SU-DHL-6 (cell line): ENCODE measurements around the gene NOP56.

Experiments
- H2AFZ ChIP-seq: fragments of 200-600 bp; sonication (generic); 2 replicates; pipeline ENCODE4 v1.6.1; 2014; ENCODE audit warnings: low read depth, mild to moderate bottlenecking, moderate library complexity, mixed read lengths, antibody characterized with exemption, low read length; ENCODE audit not compliant: severe bottlenecking
- H3F3A ChIP-seq: fragments of 200-600 bp; shearing (Covaris generic); 2 replicates; pipeline ENCODE4 v1.6.0; 2016; ENCODE audit warnings: antibody characterized with exemption, mild to moderate bottlenecking; ENCODE audit not compliant: insufficient read depth
- H3K27ac ChIP-seq: fragments of 200-600 bp; sonication (generic); 2 replicates; pipeline ENCODE4 v1.5.1; 2016; ENCODE audit warnings: low read depth, mild to moderate bottlenecking, low read length, moderate library complexity, mixed read lengths
- H3K27me3 ChIP-seq: fragments of 200-600 bp; sonication (generic), shearing (Covaris generic); 2 replicates; pipeline ENCODE4 v1.6.0; 2014; ENCODE audit warnings: mild to moderate bottlenecking, low read length
- H3K36me3 ChIP-seq: fragments of 200-600 bp; sonication (generic); 2 replicates; pipeline ENCODE4 v1.6.1; 2014; ENCODE audit warnings: mild to moderate bottlenecking, low read length, mixed read lengths
- H3K4me2 ChIP-seq: fragments of 300-600, 200-600 bp; shearing (Covaris generic), sonication (generic); 2 replicates; pipeline ENCODE4 v1.6.0; 2014; ENCODE audit warnings: low read length, low read depth, mild to moderate bottlenecking; ENCODE audit not compliant: poor library complexity, severe bottlenecking
- H3K4me3 ChIP-seq: fragments of 200-600 bp; sonication (generic); 2 replicates; pipeline ENCODE4 v1.5.1; 2014; ENCODE audit warnings: antibody characterized with exemption, low read length, mild to moderate bottlenecking, mixed read lengths; ENCODE audit not compliant: insufficient read depth, poor library complexity, severe bottlenecking
- H3K79me2 ChIP-seq: fragments of 200-600 bp; sonication (generic); 2 replicates; pipeline ENCODE4 v1.6.1; 2014; ENCODE audit warnings: mild to moderate bottlenecking, low read length, moderate library complexity; ENCODE audit not compliant: insufficient read depth
- H3K9ac ChIP-seq: fragments of 200-600 bp; sonication (generic); 2 replicates; pipeline ENCODE4 v1.7.0; 2014; ENCODE audit warnings: mild to moderate bottlenecking, low read length
- H3K9me2 ChIP-seq: fragments of 200-600 bp; sonication (generic); replicated peaks from 2 replicates; pipeline ENCODE4 v1.6.1; 2014; ENCODE audit warnings: low read length; ENCODE audit not compliant: insufficient read depth
- H3K9me3 ChIP-seq: fragments of 200-600 bp; sonication (generic); 2 replicates; pipeline ENCODE4 v1.6.1; 2014; ENCODE audit warnings: low read length, mixed read lengths; ENCODE audit not compliant: insufficient read depth
- H4K20me1 ChIP-seq: fragments of 200-600 bp; sonication (generic); 2 replicates; pipeline ENCODE4 v1.6.1; 2014; ENCODE audit warnings: low read depth, mild to moderate bottlenecking, antibody characterized with exemption, low read length, moderate library complexity, mixed read lengths
- EZH2phosphoT487 ChIP-seq: fragments of 200-600 bp; sonication (generic), shearing (Covaris generic); conservative IDR thresholded peaks from 2 replicates; pipeline ENCODE4 v1.6.1; 2018; ENCODE audit warnings: mild to moderate bottlenecking, antibody characterized with exemption, low read length, moderate library complexity, mixed read lengths
- TF ChIP-seq, protein P1 (sequence below): fragments of 200-600 bp; sonication (generic); IDR thresholded peaks from one replicate; pipeline ENCODE4 v1.5.1; 2017; ENCODE audit warnings: antibody characterized with exemption, mild to moderate bottlenecking, low read length, moderate library complexity; ENCODE audit not compliant: insufficient read depth, poor library complexity, severe bottlenecking

The NOP56 gene

DNA sequence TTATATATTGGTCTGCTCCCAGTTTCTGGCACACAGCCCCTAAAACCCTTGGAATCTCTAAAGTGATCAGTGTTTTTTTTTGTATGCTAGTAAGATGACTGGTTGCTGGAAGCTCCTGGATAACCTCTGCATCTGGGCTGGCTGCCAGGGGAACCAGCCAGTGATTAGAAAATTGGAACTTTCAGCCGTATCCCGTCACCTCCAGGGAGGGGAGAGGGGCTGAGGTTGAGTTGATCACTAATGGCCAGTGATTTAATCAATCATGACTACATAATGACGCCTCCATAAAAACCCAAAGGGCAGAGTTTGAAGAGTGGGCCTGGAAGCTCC lies 48.0 kb upstream of the NOP56 start:
- no peaks in the 10 kb centered on the region for H3K36me3 ChIP-seq
- H3K27me3 ChIP-seq, result no peaks in the 10 kb centered on the region
- no peaks in the 10 kb centered on the region for H3K9me2 ChIP-seq
- H3K79me2 ChIP-seq, result no peaks in the 10 kb centered on the region
- H3K4me2 ChIP-seq, result no peak overlapping the region
- TF ChIP-seq, protein P1, sequence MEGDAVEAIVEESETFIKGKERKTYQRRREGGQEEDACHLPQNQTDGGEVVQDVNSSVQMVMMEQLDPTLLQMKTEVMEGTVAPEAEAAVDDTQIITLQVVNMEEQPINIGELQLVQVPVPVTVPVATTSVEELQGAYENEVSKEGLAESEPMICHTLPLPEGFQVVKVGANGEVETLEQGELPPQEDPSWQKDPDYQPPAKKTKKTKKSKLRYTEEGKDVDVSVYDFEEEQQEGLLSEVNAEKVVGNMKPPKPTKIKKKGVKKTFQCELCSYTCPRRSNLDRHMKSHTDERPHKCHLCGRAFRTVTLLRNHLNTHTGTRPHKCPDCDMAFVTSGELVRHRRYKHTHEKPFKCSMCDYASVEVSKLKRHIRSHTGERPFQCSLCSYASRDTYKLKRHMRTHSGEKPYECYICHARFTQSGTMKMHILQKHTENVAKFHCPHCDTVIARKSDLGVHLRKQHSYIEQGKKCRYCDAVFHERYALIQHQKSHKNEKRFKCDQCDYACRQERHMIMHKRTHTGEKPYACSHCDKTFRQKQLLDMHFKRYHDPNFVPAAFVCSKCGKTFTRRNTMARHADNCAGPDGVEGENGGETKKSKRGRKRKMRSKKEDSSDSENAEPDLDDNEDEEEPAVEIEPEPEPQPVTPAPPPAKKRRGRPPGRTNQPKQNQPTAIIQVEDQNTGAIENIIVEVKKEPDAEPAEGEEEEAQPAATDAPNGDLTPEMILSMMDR, result no peak
- no peak for TF ChIP-seq EZH2phosphoT487
- H4K20me1 ChIP-seq, result no peaks in the 10 kb centered on the region
- no peak overlapping the region for H3K9ac ChIP-seq
- no peak overlapping the region for H3K27ac ChIP-seq
- no peak overlapping the region for H3K4me3 ChIP-seq
- no peaks in the 10 kb centered on the region for H3K9me3 ChIP-seq
- no peak overlapping the region for H2AFZ ChIP-seq
- no peaks in the 10 kb centered on the region for H3F3A ChIP-seq

DNA sequence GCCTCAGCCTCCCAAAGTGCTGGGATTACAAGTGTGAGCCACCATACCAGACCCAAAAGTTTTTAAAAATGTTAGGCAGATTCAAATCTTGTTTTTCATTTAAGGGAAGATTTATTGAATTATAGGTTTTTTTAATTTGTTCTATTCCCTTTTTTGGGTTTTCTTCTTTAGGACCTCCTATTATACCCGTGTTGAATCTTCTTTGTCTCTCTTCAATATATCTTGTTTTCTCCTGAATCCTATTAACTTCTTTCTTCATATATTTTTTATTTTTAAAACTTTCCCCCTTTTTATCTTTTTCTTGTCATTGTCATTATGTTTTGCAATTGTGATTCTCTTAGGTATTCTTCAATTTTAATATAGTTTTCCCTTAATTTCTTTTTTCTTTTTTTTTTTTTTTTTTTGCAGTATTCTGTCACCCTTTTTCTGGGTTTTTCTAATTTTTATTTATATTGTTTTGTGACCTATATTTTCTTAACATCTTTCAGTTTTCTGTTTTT lies 45.9 kb upstream of the NOP56 start:
- no peak overlapping the region for H2AFZ ChIP-seq
- no peak overlapping the region for H3K4me3 ChIP-seq
- H3K27ac ChIP-seq, result no peak overlapping the region
- no peaks in the 10 kb centered on the region for H3K79me2 ChIP-seq
- no peaks in the 10 kb centered on the region for H4K20me1 ChIP-seq
- no peaks in the 10 kb centered on the region for H3K9me3 ChIP-seq
- H3F3A ChIP-seq, result no peaks in the 10 kb centered on the region
- no peaks in the 10 kb centered on the region for H3K36me3 ChIP-seq
- no peaks in the 10 kb centered on the region for H3K27me3 ChIP-seq
- H3K4me2 ChIP-seq, result no peak overlapping the region
- no peak overlapping the region for H3K9ac ChIP-seq
- H3K9me2 ChIP-seq, result no peaks in the 10 kb centered on the region
- TF ChIP-seq EZH2phosphoT487, result no peak
- TF ChIP-seq, protein P1, result no peak

DNA sequence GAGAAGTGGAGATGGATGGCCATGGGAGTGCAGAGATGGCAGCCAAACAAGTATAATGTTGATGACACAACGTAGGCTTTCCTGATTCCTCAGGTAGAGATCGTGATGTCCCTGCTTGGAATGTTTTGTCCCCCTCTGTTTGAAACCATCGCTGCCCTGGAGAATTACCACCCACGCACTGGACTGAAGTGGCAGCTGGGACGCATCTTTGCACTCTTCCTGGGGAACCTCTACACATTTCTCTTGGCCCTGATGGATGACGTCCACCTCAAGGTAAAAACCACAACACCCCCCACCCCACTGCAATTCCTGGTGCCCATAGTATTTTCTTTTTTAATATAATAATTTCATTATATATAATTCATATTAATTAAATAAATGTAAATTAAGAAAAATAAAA lies 42.1 kb upstream of the NOP56 start:
- Histone ChIP-seq H4K20me1 (no peaks in the 10 kb centered on the region), H3K9me3 (no peaks in the 10 kb centered on the region)

More for the DNA sequence above, 42.1 kb upstream of the NOP56 start:
- no peak overlapping the region for H3K4me2 ChIP-seq
- H3F3A ChIP-seq, result no peaks in the 10 kb centered on the region
- H3K79me2 ChIP-seq, result no peaks in the 10 kb centered on the region
- TF ChIP-seq EZH2phosphoT487, result no peak
- TF ChIP-seq, protein P1, result no peak
- H3K9me2 ChIP-seq, result no peaks in the 10 kb centered on the region
- no peak overlapping the region for H2AFZ ChIP-seq
- no peaks in the 10 kb centered on the region for H3K36me3 ChIP-seq
- no peaks in the 10 kb centered on the region for H3K27me3 ChIP-seq
- no peak overlapping the region for H3K9ac ChIP-seq
- no peak overlapping the region for H3K4me3 ChIP-seq
- H3K27ac ChIP-seq, result no peak overlapping the region
